Embryonic facial prominence (tissue), 1 donor: ENCODE measurements around the gene C19orf81.
A peak's percentile ranks its signal among the peaks of the same experiment; 100 is the strongest.

Source experiments
- DNase-seq: peaks from one replicate; pipeline ENCODE4 v3.0.0-alpha.2; 2016; ENCODE audit errors: extremely low spot score

The C19orf81 gene

DNA sequence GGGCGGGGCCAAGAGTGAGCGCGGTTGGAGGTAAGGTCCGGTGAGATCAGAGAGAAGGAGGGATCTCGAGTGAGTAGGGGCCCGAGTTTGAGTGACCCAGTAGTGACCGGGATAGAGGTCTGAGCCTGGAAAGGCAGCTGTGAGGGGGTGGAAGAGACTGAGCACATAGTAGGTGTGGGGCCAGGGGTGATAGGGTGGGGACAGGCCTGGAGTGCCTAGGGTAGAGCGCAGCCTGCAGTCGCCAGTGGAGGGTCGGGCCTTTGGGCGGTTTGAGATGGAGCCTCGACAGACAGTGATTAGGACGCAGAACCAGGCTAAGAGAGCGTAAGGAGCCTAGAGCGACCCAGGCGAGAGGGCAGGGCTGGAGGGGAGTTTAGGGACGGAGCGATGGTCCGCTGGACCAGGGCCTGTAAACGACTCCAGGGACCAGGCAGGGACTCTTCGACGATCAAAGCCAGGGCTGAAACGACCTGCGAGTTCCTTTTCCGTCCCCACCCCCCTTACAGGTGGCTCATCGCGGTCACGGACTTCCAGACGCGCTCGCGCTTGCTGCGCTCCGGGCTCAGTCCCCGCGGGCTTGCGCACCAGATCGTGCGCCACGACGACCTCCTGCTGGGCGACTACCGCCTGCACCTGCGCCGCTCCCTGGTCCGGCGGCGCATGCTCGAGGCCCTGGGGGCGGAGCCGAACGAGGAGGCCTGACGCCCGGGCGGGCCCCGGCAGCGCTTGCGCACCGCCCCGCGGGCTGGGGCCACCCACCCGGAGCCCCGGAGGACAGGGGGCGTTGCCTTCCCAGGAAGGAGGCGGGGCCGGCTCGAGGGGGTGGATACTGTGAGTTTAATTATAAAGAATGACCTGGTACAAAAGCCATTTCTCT, 9.4 kb downstream of the C19orf81 start:
- DNase-seq = peak; percentile 23

DNA sequence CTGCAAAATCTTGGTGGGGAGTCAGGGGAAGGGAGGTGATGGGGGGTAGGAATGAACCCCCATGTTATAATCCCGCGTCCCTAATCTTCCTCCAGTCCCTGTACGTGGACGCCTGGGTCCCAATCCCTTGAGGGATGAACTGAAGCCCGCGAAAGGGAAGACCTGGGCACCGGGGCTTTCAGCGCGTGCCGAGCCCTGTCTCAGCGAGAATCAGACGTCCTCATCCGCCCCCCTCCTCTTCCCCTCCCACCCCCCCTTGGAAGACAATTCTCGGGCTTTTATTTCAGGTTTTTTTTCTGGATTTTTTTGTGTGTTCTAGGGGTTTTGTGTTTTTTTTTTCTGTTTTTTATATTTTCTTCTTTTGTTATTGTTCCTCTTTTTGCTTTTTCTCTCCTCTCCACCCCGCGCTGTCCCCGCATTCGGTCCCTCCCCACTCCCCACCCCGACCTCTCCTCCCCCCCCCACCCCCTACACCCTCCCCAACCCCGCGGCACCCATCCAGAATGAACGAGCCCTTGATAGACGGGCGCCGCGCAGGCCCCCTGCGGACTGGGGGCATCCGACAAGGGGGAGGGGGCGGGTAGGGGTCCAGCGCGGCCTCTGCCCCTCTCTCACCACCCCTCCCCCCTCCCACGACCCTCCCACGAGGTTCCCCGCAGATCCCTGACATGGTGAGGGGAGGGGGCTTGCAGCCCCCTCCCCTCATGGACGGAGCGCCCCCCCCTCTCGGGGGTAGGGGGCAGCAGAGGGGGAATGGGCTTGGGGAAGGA, 10.3 kb downstream of the C19orf81 start:
- no peak for DNase-seq

DNA sequence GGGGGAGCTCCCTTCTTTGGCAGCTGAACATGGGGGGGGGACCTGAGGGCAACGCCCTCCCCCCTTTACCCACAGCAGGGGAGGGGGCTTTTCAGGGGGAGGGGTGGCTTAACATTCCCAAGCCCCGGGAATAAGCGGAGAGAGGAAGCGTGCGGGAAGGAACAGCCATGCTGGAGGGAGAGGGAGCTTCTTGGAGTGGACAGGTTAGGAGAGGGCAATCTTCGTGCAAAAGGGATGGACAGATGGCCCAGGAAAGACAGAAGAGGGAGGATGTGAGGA, 10.8 kb downstream of the C19orf81 start:
- DNase-seq = no peak

DNA sequence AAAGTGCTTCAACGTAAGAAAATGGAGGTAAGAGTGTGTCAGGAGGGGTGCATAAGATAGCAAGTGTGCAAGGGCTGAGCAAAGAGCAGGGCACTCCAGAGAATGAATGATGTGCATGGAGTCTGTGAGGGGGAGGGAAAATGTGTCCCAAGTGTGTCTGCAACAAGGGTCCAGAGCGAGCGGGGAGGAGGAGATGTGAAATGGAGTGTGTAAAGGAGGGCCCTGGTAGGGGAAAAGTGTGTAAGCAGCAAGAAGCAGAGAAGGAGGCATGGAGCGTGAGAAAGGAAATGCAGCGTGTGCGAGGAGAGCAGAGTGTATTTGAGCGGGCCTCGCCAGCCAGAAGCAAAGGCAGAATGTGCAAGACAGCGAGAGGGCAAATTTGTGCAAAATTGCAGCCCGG, 11.8 kb downstream of the C19orf81 start:
- no peak for DNase-seq

DNA sequence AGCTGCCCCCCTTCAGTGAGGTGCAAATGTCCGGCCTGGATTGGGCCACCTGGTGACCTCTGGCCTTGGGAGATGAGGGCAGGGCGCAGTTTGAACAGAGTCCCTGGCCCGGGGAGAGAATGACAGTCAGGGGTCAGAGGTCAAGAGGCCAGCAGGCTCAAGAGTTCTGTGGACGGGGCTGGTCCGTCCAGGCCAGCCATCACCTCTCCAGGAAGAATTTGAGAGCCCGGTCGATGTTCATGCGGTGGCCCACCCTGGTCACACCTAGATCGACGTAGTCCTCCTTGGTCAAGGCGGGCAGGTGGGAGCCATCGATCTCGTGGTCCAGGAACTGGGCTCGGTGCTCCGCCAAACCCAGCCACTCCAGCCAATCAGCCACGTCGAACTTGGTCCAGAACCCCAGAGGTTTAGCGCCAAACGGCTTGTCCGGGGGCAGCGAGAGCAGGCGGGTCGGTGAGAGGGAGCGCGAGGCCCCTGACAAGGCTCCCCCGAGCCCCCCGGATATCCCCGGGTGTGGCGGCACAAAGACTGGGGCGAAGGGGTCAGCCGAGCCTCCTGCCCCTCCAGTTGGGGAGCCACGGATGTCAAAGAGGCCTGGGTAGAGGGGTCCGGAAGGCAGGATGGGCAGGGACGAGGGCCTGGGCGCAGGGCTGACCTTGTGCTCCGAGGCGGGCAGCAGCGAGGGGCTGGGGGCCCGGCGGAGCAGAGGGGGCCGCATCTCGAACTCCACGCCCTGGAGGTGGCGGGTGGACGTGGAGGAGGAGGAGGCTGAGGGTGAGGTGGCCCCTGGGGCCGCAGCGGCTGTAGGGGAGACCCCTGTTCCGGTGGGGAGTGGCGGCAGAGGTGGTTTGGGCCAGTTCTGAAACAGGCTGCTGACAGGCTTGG, 12.8 kb downstream of the C19orf81 start:
- no peak for DNase-seq

DNA sequence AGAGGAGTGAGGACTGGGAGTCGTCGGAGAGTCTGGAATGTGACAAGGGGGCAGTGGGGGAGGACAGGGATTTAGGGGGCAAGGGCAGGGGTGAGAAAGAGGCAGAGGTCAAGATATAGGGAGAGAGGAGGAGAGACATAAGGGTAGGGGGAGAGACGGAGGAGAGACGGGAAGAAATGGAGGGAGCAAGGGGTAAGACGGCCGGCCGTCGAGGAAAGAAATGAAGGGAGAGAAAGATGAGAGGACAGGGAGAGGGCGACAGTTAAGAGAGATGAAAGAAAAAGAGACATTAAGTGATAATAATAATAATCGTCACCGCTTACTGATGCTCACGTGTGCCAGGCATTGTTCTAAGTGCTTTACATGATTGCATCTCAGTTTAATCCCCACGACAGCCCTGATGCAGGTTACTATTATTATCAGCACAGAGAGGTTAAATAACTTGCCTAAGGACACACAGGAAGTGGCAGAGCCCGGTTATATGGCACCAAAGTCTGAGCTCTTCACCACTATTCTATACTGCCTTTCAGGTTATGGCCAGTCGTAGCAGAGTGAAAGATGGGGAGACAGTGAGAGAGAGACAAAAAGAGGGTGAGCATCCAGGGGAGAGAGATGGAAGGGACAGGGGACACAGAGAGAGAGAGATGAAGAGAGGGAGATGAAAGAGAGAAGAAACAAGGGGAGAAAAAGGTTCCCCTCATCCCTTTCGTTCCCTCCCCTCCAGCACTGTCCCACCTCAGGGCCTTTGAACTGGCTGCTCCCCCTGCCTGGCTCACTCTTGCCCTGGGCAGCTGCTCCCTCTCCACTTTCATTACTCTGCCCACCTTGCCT, 13.6 kb downstream of the C19orf81 start:
- no peak for DNase-seq

DNA sequence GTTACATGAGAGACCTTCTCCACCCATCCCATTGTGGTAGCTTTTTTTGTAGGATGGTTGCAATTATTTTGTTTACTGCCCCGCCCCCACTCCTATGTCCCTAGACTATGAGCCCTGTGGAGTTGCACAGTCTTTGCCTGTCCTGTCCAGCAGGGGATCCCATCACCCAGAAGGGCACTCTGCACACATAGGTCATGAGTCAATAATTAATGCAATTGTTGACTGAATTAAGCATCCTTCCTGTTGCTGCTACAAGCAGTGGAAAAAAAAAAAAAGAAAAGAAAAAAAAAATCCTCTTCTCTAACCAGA, 14.2 kb downstream of the C19orf81 start:
- DNase-seq = no peak

DNA sequence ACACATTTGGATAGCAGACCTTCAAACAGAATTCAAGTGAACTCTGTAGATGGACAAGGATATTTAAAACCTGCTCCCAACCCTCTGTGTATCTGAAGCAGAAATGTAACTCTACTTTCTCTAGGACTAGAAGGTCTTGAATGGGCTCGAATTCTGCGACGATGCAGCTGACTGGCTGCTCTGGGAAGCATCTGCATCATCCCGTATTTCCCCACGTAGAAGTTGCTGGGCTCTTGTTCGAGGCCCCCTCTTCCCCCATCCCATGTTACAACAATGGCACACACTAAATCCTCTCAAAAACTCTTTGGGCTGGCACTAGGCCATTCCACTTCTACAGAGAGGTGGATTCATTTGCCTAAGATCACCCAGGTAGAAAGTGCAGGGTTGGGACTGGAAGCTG, 15.0 kb downstream of the C19orf81 start:
- no peak for DNase-seq

DNA sequence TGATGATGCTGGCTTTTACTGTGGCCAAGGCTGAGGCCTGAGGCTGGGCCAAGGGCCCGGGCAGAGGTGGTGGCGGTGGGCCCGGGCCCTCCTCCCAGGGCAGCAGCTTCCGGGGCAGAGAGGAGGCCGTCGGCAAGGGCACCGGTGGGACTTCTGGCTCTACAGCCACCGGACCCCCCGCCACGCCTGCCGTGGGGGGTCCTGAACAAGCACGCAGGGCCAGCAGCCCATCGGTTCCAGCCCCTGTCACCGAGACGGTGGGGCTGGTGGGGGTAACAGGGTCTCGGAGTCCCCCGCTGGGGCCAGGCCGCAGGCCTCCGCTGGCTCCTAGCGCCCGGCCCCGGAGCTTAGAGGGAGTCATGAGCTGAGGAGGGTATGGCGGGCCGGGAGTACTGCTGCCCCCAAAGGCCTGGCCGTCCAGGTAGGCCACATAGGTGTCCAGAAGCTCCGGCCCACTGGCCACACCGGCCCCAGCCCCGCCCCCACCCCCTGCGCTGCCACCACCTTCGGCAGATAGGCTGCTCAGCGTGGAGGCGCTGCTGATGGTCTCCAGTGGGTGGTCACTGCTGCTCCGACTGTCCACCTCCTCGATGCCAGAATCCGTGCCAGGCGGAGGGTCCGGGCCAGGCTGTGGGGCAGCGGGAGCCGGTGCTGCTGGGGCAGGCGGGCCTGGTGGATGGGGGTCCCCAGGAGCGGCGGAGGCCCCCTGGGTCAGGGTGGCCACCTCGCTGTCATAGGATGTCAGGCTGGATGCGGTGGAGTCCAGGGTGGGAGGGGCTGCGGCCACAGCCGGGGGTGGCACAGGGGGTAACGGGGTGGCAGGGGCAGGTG, 17.3 kb downstream of the C19orf81 start:
- no peak for DNase-seq

DNA sequence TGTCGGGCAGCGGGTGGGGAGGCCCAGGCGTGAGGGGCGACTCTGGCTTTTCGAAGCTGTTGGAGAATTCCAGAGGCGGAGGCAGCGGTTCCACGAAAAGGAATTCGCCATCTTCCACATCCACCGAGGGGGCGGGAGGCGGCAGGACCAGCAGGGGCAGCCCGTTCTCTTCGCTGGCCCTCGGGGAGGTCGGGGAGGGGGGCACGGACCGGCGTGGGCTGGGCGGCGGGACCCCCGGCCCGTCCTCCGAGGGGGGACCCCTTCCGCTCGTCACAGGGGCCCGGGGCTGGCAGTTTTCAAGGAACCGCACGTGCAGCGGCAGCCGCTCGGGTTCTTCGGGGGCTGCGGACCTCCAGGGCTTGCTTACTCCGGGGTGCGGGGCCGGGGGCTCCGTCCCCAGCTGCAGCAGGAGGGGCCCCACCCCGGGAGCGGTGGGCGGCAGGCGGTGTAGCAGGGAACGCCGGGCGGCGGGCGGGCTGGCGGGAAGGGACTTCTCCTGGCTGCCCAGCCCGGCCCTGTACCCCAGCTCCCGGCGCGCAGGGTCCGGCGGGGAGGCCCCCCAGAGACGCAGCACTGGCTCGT, 18.0 kb downstream of the C19orf81 start:
- DNase-seq = no peak

DNA sequence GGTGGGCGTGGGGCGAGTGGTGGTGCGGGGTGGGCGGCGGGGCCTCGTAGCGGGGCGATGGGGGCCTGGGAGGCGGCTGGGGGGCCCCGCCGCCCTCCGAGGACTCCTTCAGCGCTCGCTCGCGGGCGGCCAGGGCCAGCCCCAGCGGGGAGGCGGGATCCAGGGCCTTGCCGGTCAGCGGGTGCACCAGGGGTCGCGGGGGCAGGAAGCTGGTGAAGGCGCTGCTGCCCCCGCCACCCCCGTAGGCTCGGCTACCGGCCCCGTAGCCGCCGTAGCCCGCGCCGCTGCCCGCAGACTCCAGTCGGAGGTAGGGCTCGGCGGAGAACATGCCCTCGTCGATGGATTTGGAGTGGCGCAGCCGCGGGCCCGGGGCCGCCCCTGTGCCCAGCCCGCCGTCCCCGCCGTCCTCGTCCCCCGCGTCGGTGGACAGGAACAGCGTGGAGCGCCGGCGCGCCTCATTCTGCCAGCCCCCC, 18.6 kb downstream of the C19orf81 start:
- no peak for DNase-seq

DNA sequence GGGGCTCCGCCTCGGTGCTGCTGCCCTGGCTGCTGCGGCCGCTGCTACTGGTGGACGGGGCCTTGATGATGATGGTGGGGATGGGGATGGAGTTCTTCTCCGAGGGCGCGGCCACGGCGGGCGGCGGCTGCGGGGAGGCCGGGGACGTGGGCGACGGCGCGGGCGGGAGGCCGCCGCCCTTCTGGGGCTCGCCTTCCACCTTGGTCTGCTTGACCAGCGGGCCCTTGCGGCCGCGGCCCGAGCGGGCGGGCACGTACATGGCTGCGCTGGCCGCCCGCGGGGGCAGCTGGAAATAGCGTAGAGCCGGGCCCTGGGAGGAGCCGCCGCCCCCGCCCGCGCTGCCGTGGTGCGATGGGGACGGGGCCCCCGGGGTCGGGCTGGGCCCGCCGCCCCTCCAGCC, 19.2 kb downstream of the C19orf81 start:
- no peak for DNase-seq

DNA sequence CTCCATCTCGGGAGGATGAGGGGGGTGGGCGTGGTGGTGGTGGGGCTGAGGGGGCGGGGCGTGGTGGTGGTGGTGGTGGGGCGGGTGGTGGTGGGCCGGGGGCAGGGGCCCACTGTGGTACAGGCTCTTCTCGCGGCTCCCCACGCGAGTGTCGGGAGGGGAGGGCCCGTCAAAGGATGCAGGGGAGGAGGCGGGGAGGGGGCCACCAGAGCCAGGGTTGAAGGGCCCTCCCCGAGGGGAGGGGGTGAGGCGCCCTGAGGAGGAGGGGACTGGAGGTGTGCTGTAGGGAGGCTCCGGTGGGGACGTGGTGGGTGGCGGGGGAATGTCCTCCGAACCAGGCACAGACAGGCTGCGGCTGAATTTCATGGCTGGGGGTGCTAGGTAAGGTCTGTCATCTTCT, 19.6 kb downstream of the C19orf81 start:
- no peak for DNase-seq

DNA sequence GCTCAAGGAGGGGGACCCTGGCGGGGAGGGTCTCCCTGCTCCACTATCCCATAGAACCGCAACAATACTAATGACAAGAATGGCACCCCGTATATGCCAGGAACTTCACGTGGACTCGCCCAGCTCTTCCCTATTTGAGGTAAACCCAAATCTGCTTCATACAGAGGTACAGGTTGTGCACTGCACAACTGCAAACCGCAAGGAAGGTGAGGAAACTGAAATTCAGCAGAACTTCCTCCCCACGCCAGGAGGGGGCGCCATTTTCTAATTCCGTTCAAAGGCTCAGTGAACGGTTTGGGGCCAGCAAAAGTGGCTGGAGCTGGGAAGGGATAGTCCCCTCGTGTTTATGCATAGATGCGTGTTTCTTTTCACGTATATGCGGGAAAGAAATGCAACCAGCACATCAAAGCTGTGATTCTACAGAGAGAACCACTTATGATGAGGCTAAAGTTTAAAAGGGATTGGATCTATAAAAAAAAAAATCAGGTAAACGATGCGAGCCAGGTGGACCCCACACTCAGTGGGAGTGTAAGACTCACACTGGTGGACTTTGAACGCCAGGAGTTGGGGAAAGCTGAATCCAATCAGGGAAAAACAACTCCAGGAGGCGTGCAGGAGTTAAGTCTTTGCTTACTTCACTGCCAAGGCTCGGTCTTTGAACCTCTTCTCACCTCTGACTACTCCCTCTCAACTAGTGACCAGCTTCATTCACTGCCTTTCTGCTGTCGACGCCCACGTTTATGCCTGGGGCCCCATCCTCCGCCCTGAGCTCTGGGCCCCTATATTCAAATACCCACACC, 20.3 kb downstream of the C19orf81 start:
- no peak for DNase-seq

DNA sequence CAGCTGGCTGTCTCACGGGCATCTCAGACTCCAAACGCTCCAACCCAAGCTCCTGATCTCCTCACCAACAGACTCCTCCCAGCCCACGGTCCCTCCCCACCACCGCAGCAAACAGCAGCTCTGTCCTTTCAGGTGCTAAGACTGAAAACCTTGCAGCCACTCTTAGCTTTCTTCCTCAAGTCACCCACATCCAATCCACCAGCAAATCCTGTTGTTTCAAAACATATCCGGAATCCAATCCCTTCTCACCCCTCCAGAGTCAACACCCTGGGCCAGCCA, 20.8 kb downstream of the C19orf81 start:
- DNase-seq = no peak

DNA sequence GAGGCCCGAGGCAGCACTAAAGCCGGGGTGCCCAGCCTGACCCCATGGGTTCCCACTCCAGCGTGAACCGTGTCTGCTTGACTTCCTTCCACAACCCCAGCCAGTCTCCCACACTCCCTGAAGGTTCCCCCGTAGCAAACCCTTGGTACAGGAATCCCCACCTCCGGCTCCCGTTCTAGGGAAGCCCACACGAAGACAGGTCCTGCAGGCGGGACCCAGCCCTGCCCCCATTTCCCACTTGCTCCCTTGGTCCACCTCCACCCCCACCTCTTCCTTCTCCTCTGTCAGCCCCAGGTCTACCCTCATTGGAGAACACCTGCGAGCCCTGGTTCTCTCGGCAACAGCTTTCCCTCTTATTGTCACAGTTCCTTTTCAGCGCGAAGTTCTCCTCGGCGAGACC, 23.9 kb downstream of the C19orf81 start:
- no peak for DNase-seq

DNA sequence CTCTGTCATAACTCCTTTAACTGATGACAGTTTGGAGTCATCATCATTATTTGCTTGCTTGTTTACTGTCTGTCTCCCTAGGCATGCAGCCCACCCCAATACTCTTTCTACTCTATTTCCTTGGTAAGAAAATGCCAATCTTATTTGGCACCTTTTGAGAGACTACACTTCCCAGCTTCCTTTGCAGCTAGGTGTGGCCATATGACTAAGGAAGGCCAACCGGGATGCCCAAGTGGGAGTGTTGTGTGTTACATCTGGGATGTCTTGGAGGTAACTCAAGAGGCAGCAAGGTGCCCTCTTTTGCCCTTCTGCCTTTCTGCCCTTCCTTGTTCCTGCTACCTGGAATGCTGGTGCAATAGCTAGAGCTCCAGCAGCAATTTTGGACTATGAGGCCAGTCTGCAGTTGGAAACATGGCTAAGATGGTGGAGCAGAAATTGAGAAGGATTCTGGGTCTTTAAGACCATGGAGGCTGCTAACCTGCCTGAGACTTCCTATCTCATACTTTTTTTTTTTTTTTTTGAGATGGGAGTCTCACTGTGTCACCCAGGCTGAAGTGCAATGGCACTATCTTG, 27.5 kb downstream of the C19orf81 start:
- no peak for DNase-seq

DNA sequence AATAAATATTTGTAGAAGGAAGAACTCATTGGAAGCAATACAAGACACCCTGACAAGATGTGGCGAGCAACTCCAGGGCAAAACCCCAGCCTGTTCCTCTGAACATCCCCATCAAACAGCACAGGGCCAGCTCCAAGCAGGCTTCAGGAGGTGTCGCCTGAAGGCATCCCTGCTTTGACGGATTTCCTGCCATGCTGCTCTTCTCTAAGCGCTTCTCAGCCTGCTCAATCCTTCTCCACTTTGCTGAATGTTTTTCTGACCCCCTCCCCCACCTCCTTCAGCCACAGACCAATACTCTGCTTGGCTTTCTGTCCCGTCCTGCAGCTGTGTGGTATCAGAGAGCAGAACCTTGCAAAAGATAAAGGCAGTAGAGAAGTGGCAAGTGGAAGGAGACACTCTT, 28.4 kb downstream of the C19orf81 start:
- DNase-seq = no peak

DNA sequence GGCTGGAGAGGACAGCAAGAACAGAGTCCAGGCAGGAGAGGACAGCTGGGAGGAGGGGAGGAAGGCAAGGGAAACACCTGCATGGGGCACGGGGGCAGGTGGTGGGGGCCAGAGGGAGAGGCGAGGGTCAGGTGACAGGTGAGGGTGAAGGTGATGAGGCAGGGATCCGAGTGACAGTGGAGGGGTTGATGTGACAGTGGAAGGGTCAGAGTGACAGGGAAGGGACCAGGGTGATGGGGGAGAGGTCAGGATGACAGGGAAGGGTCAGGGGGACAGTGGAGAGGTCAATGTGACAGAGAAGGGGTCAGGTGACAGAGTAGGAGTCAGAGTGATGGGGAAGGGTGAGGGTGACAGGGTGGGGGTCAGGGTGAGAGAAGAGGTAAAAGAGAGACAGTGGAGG, 29.1 kb downstream of the C19orf81 start:
- no peak for DNase-seq
